Stimulated activated CD4-positive, alpha-beta T cell treated with anti-CD3 and anti-CD28 coated beads, TNF-alpha, amount 100 ng/mL, for 1 hour (primary cell): ENCODE measurements around the gene NRXN3.
"Not testable (repeated sequence)": the region's sequence is repeated elsewhere in the genome, so short reads cannot be mapped to it uniquely, and the experiment has no call there.

Source experiments
- DNase-seq, 3 donors: peaks; one replicate each; pipeline ENCODE4 v3.0.0-alpha.2; 2020; ENCODE audit warnings: low read depth in 3 of 3, low spot score in 1 of 3

Gene NRXN3

GRCh38 chr14:79101388-79101787 is 931.2 kb downstream of the NRXN3 start:
- DNase-seq = no peak

GRCh38 chr14:79103764-79104163 is 933.6 kb downstream of the NRXN3 start:
- no peak for DNase-seq

- DNase-seq = not testable (repeated sequence)
These were observed 940.4 kb downstream of the NRXN3 start for GRCh38 chr14:79110564-79110963.

- no peak for DNase-seq
These were observed 941.9 kb downstream of the NRXN3 start for GRCh38 chr14:79111987-79112501.

- DNase-seq = no peak
These were observed 947.4 kb downstream of the NRXN3 start for GRCh38 chr14:79117561-79117960.

GRCh38 chr14:79118291-79118690 is 948.1 kb downstream of the NRXN3 start:
- DNase-seq = no peak

- DNase-seq = no peak
These were observed 964.2 kb downstream of the NRXN3 start for GRCh38 chr14:79134361-79134760.

- no peak for DNase-seq
These were observed 966.2 kb downstream of the NRXN3 start for GRCh38 chr14:79136071-79137044.

- no peak for DNase-seq
These were observed 966.9 kb downstream of the NRXN3 start for GRCh38 chr14:79137045-79137430.

GRCh38 chr14:79137836-79138235 is 967.7 kb downstream of the NRXN3 start:
- DNase-seq = no peak

GRCh38 chr14:79144896-79145295 is 974.7 kb downstream of the NRXN3 start:
- DNase-seq = no peak

GRCh38 chr14:79150226-79150625 is 980.1 kb downstream of the NRXN3 start:
- DNase-seq = no peak

- no peak for DNase-seq
These were observed 987.2 kb downstream of the NRXN3 start for GRCh38 chr14:79157369-79157768.

GRCh38 chr14:79161571-79161970 is 991.4 kb downstream of the NRXN3 start:
- no peak for DNase-seq

GRCh38 chr14:79162833-79163232 is 992.7 kb downstream of the NRXN3 start:
- no peak for DNase-seq

- DNase-seq = no peak
These were observed 995.4 kb downstream of the NRXN3 start for GRCh38 chr14:79165471-79166090.

GRCh38 chr14:79166171-79166570 is 996.0 kb downstream of the NRXN3 start:
- DNase-seq = no peak

GRCh38 chr14:79167957-79168356 is 997.8 kb downstream of the NRXN3 start:
- DNase-seq = no peak

- DNase-seq = no peak
These were observed 1005.5 kb downstream of the NRXN3 start for GRCh38 chr14:79175671-79176070.

- no peak for DNase-seq
These were observed 1006.9 kb downstream of the NRXN3 start for GRCh38 chr14:79177106-79177505.

- no peak for DNase-seq
These were observed 1008.5 kb downstream of the NRXN3 start for GRCh38 chr14:79178719-79179118.

- DNase-seq = no peak
These were observed 1009.8 kb downstream of the NRXN3 start for GRCh38 chr14:79179985-79180384.
